Measurements from ENCODE around the gene APOBEC3B. TPM values are rescaled to one million over a fixed set of nuclear protein-coding genes. Genes with fewer than 3 reads are reported as not detected.
"Not testable (repeated sequence)": the region's sequence is repeated elsewhere in the genome, so short reads cannot be mapped to it uniquely, and the experiment has no call there.

APOBEC3B gene
- total RNA-seq, 3 donors from 2014 or later (not counting 1 experiment from before 2014, with no cell fraction given), result 1.7 to 2.3 (median 2.2) TPM

- H3K27me3 Mint-ChIP-seq (ENCODE audit: low read depth in 2 of 2), result no peaks in the 10 kb centered on the region
- H3K4me1 Mint-ChIP-seq, result peaks cover 5 to 39% of the 10 kb centered on the region in 2 donors
- intact Hi-C loops (cut with micrococcal nuclease), result loop anchor here (5.0 kb wide), 1 partner anchor 34 kb away; no protein-coding TSS in a partner anchor
- Histone ChIP-seq H3K27ac (ENCODE audit: low read length) (no peak overlapping the region), H3K4me3 (ENCODE audit: low read length) (no peak overlapping the region), H3K4me1 (ENCODE audit: control insufficient read depth, insufficient read depth, low read length) (peaks cover 26% of the 10 kb centered on the region), H3K36me3 (ENCODE audit: control insufficient read depth, insufficient read depth, low read length) (peaks cover 20% of the 10 kb centered on the region), H3K27me3 (ENCODE audit: control insufficient read depth, insufficient read depth, low read length) (no peaks in the 10 kb centered on the region), H3K9me3 (ENCODE audit: control insufficient read depth, insufficient read depth, low read length) (no peaks in the 10 kb centered on the region)
- no peak for ATAC-seq
- no peaks in the 10 kb centered on the region for H3K36me3 Mint-ChIP-seq
- no peak for TF ChIP-seq CTCF (IDR thresholded peaks at IDR 0.05)
- no peak for DNase-seq
- no peaks in the 10 kb centered on the region for H3K9me3 Mint-ChIP-seq
- no peak overlapping the region for H3K4me3 Mint-ChIP-seq
- 95% methylated on average over 11 of the region's 11 CpGs for WGBS (ENCODE audit: insufficient coverage)
- peak overlapping the region; percentile 47 to 58 for H3K27ac Mint-ChIP-seq
Observed at GRCh38 chr22:39028281-39028680, 46.1 kb downstream of the APOBEC3B start.

- Histone ChIP-seq H3K27ac (ENCODE audit: low read length) (no peak overlapping the region), H3K4me1 (ENCODE audit: control insufficient read depth, insufficient read depth, low read length) (peaks cover 17% of the 10 kb centered on the region), H3K36me3 (ENCODE audit: control insufficient read depth, insufficient read depth, low read length) (peaks cover 11% of the 10 kb centered on the region), H3K27me3 (ENCODE audit: control insufficient read depth, insufficient read depth, low read length) (no peaks in the 10 kb centered on the region), H3K9me3 (ENCODE audit: control insufficient read depth, insufficient read depth, low read length) (no peaks in the 10 kb centered on the region), H3K4me3 (ENCODE audit: low read length) (no peak overlapping the region)
- no peak for ATAC-seq
- no peak for TF ChIP-seq CTCF (IDR thresholded peaks at IDR 0.05)
- Mint-ChIP-seq H3K36me3 (no peaks in the 10 kb centered on the region), H3K27me3 (ENCODE audit: low read depth in 2 of 2) (no peaks in the 10 kb centered on the region), H3K4me1 (peaks cover 5 to 37% of the 10 kb centered on the region in 2 donors), H3K9me3 (no peaks in the 10 kb centered on the region), H3K27ac (peak overlapping the region in 1 of 2 donors; percentile 18), H3K4me3 (no peak overlapping the region)
- WGBS (ENCODE audit: insufficient coverage), result 93% methylated on average over 13 of the region's 13 CpGs
- no peak for DNase-seq
- intact Hi-C loops (cut with micrococcal nuclease), result loop anchor here (5.0 kb wide), 1 partner anchor 33 kb away; no protein-coding TSS in a partner anchor
Observed at GRCh38 chr22:39029227-39029626, 47.1 kb downstream of the APOBEC3B start.

- peaks cover 0 to 22% of the 10 kb centered on the region in 2 donors for H3K4me1 Mint-ChIP-seq
- no peaks in the 10 kb centered on the region for H3K9me3 Mint-ChIP-seq
- H3K27ac Mint-ChIP-seq, result peak overlapping the region in 1 of 2 donors; percentile 46
- H3K4me1 ChIP-seq (ENCODE audit: control insufficient read depth, insufficient read depth, low read length), result peaks cover 3% of the 10 kb centered on the region
- no peaks in the 10 kb centered on the region for H3K36me3 Mint-ChIP-seq
- DNase-seq (no peak), ATAC-seq (no peak)
- TF ChIP-seq CTCF (IDR thresholded peaks at IDR 0.05), result no peak
- H3K36me3 ChIP-seq (ENCODE audit: control insufficient read depth, insufficient read depth, low read length), result peaks cover 3% of the 10 kb centered on the region
- intact Hi-C loops (cut with micrococcal nuclease), result no loop called here
- 93% methylated on average over 14 of the region's 14 CpGs for WGBS (ENCODE audit: insufficient coverage)
- H3K9me3 ChIP-seq (ENCODE audit: control insufficient read depth, insufficient read depth, low read length), result no peaks in the 10 kb centered on the region
- no peaks in the 10 kb centered on the region for H3K27me3 Mint-ChIP-seq (ENCODE audit: low read depth in 2 of 2)
- no peak overlapping the region for H3K4me3 ChIP-seq (ENCODE audit: low read length)
- H3K27ac ChIP-seq (ENCODE audit: low read length), result no peak overlapping the region
- no peak overlapping the region for H3K4me3 Mint-ChIP-seq
- H3K27me3 ChIP-seq (ENCODE audit: control insufficient read depth, insufficient read depth, low read length), result no peaks in the 10 kb centered on the region
Observed at GRCh38 chr22:39030705-39031104, 48.6 kb downstream of the APOBEC3B start.

GRCh38 chr22:39031434-39032295 lies 49.5 kb downstream of the APOBEC3B start:
- 95% methylated on average over 16 of the region's 18 CpGs for WGBS (ENCODE audit: insufficient coverage)
- peaks cover 0 to 13% of the 10 kb centered on the region in 2 donors for H3K4me1 Mint-ChIP-seq
- H3K9me3 Mint-ChIP-seq, result not testable (repeated sequence)

GRCh38 chr22:39037071-39037470 lies 54.9 kb downstream of the APOBEC3B start:
- H3K27ac Mint-ChIP-seq, result peak overlapping the region in 1 of 2 donors; percentile 33
- intact Hi-C loops (cut with micrococcal nuclease); H3K4me3 Mint-ChIP-seq; H3K9me3 ChIP-seq (ENCODE audit: control insufficient read depth, insufficient read depth, low read length); H3K27me3 Mint-ChIP-seq (ENCODE audit: low read depth in 2 of 2); H3K36me3 Mint-ChIP-seq; H3K36me3 ChIP-seq (ENCODE audit: control insufficient read depth, insufficient read depth, low read length); H3K27me3 ChIP-seq (ENCODE audit: control insufficient read depth, insufficient read depth, low read length); H3K4me3 ChIP-seq (ENCODE audit: low read length); H3K27ac ChIP-seq (ENCODE audit: low read length); ATAC-seq; H3K9me3 Mint-ChIP-seq; DNase-seq: not testable (repeated sequence)
- 48% methylated on average over 2 of the region's 2 CpGs for WGBS (ENCODE audit: insufficient coverage)
- H3K4me1 Mint-ChIP-seq, result peaks cover 16 to 29% of the 10 kb centered on the region in 2 donors
- peaks cover 22% of the 10 kb centered on the region for H3K4me1 ChIP-seq (ENCODE audit: control insufficient read depth, insufficient read depth, low read length)

More at GRCh38 chr22:39031434-39032295, 49.5 kb downstream of the APOBEC3B start:
- DNase-seq; H3K4me3 Mint-ChIP-seq; H3K36me3 ChIP-seq (ENCODE audit: control insufficient read depth, insufficient read depth, low read length); ATAC-seq; H3K27ac ChIP-seq (ENCODE audit: low read length); H3K9me3 ChIP-seq (ENCODE audit: control insufficient read depth, insufficient read depth, low read length); H3K4me1 ChIP-seq (ENCODE audit: control insufficient read depth, insufficient read depth, low read length); H3K27me3 Mint-ChIP-seq (ENCODE audit: low read depth in 2 of 2); intact Hi-C loops (cut with micrococcal nuclease); H3K27me3 ChIP-seq (ENCODE audit: control insufficient read depth, insufficient read depth, low read length); H3K4me3 ChIP-seq (ENCODE audit: low read length); H3K36me3 Mint-ChIP-seq: not testable (repeated sequence)
- H3K27ac Mint-ChIP-seq, result peak overlapping the region in 1 of 2 donors; percentile 44

All from natural killer cell (primary cell).